Activated effector memory CD4-positive, alpha-beta T cell treated with anti-CD3 and anti-CD28 coated beads, Interleukin-2, amount 50 U/mL, for 16 hours (primary cell): ENCODE results near the gene BCL3.
A peak's percentile ranks its signal among the peaks of the same experiment; 100 is the strongest.

ENCODE experiments used
- DNase-seq: peaks from one replicate; pipeline ENCODE4 v3.0.0-alpha.2; 2020

The BCL3 gene

GRCh38 chr19:44796701-44797115 lies 48.2 kb downstream of the BCL3 start:
- no peak for DNase-seq

DNA sequence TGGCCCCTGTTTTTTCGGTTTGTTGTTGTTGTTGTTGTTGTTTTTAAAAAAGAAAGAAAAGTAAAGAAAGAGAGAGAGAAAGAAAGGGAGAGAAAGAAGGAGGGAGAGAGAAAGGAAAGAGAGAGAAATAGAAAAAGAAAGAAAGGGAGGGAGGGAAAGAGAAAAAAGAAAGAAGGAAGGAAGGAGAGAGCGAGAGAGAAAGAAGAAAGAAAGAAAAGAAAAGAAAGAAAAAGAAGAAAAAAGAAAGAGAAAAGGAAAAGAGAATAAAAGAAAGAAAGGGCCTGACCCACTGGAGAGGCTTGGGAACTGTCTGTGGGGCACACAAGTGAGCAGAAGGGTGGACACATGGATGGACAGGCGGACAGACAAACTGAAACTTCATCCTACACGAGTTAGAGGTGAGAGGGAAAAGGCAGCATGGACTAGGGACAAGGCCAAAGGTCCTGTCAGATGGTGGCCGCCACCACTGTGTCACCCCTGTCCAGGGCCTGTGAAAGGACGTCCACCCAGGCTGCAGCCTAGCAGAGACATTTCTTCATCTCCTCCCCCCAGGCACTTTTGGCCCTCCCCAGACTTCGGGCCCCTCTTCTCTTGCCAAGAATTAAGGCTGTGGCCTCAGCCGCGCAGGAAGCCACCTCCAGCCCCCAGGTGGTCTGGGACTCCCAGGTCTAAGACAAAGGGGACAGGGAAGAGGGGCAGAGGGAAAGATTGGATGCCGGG lies 51.3 kb downstream of the BCL3 start:
- no peak for DNase-seq

- peak; percentile 92 for DNase-seq
Observed at GRCh38 chr19:44800461-44800860, 52.0 kb downstream of the BCL3 start.

GRCh38 chr19:44803442-44804428 lies 55.2 kb downstream of the BCL3 start:
- no peak for DNase-seq

DNA sequence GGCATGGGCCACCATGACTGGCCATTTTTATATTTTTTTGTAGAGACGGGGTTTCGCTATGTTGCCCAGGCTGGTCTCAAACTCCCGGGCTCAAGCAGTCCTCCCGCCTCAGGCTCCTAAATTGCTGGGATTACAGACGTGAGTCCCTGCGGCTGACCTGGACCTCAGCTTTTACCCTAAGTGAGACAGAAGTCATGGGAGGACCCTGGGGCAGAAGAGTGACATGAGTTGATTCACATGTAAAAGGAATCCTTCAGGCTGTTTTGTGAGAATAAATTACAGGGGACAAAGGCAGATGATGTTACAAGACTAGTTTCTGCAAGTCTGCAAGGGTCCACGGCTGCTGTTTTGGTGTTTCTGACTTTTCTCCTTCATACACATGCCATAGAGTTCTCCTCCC lies 57.8 kb downstream of the BCL3 start:
- no peak for DNase-seq

DNA sequence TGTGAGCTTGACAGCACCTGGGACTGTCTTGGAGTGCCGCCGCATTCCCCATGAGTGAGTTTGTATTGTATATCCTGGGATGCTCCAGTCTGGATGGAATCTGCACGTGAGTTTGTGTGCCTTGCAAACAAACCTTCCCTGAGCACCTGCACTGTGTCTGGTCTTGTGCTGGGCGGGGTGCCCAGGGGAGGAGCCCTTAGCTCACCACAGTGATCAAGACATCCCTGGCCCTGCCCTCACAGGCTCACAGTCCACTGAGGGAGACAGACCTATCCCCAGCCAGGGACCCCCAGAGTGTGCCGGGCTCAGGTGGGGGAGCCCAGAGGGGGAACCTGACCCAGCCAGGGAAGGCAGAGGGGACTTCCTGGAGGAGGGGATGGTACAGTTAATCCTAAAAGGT lies 58.7 kb downstream of the BCL3 start:
- DNase-seq = no peak

- no peak for DNase-seq
Observed at GRCh38 chr19:44807652-44808462, 59.3 kb downstream of the BCL3 start.

DNA sequence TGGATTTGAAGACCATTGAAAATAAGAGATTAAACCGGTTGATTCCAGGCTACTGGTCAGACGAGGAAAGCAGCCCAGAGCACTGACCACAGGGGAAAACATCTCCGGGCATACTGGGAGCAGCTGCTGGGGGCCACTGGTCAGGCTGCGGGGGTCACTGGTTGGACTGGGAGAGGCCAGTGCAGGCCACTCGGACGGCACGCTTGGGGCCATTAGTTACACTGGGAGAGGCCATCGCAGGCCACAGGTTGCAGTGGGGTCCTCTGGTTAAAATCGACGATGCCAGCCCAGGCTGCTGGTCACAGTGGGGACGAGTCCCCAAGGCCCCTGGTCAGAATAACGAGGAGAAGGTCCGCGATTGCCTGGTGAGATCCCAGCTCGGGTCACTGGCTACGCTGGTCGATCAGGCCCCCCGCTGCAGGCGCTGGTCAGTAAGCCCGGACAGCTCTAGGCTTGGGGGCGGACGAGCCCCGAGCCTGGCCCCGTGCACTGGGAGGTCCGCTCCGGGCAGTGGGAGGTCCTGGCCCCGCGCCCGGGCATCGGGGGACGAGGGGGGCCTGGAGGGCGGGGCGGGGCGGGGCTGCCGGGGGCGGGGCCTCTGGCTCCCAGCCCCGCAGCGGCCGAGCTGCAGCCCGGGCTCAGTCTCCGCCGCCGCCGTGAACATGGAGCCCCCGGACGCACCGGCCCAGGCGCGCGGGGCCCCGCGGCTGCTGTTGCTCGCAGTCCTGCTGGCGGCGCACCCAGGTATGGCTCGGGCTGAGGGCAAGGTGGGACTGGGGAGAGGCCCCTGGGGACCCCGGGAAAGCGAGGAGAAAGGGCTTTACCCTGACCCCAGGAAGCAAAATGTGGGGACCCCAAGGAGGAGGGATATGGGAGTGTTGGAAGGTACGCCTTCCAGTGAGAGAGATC lies 60.2 kb downstream of the BCL3 start, which contains the start of gene BCAM:
BCAM (plus strand) TSS at position 641 of the 909 bp plus-strand sequence; CDS start at position 663, 22 bp downstream.
- no peak for DNase-seq
